ENCODE measurements around the gene TRIM28. TPM values are rescaled to one million over a fixed set of nuclear protein-coding genes. Genes with fewer than 3 reads are reported as not detected.

Gene TRIM28
- total and polyA plus RNA-seq, 8 donors = 95.5 to 923 (median 206) TPM

DNA sequence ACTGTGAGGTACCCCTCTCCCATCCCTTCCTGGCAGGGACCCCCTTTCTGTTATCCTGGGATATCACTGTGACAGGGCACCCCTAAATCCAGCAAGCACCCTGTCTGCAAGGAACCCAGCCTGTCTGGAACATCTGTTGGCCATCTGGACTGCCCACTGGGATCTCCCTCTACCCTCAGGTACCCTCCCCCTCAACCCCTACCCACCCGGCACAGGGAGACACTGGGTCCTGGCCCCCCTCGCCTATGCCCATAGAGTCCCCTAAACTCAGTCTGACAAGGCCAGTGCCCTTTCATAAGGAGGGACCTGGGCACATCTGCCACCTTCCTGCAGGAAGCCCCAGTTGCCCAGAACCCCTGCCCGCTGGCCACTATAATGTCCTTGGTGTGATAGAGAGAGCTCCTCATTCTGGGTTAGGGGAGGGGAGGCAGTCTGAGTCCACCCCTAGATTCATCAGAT is 29.3 kb upstream of the TRIM28 start:
- Histone ChIP-seq H3K27me3 (no peaks in the 10 kb centered on the region), H3K9me3 (no peaks in the 10 kb centered on the region), H3K4me1 (peaks cover 27 to 70% (median 60%) of the 10 kb centered on the region in 4 donors), H3K4me3 (peak overlapping the region; percentile 38 to 54 (median 44)), H3K27ac (peak overlapping the region in 4 of 5 donors; percentile 60 to 81 (median 64)), H3K36me3 (peaks cover 16 to 26% (median 23%) of the 10 kb centered on the region in 4 donors)
- intact Hi-C loops (cut with DNase I; ENCODE audit: low total_unique reads) = no loop called here
- DNase-seq = peak in 1 of 2 donors; percentile 9
- WGBS, 5 donors = 60 to 67% (median 66%) methylated on average over 2 to 3 of the region's 3 CpGs
- TF ChIP-seq, protein P1, sequence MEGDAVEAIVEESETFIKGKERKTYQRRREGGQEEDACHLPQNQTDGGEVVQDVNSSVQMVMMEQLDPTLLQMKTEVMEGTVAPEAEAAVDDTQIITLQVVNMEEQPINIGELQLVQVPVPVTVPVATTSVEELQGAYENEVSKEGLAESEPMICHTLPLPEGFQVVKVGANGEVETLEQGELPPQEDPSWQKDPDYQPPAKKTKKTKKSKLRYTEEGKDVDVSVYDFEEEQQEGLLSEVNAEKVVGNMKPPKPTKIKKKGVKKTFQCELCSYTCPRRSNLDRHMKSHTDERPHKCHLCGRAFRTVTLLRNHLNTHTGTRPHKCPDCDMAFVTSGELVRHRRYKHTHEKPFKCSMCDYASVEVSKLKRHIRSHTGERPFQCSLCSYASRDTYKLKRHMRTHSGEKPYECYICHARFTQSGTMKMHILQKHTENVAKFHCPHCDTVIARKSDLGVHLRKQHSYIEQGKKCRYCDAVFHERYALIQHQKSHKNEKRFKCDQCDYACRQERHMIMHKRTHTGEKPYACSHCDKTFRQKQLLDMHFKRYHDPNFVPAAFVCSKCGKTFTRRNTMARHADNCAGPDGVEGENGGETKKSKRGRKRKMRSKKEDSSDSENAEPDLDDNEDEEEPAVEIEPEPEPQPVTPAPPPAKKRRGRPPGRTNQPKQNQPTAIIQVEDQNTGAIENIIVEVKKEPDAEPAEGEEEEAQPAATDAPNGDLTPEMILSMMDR (IDR thresholded peaks at IDR 0.05) = no peak
- TF ChIP-seq POLR2AphosphoS5 (IDR thresholded peaks at IDR 0.05) (no peak), POLR2A (IDR thresholded peaks at IDR 0.05) (no peak), EP300 (IDR thresholded peaks at IDR 0.05) (no peak)

DNA sequence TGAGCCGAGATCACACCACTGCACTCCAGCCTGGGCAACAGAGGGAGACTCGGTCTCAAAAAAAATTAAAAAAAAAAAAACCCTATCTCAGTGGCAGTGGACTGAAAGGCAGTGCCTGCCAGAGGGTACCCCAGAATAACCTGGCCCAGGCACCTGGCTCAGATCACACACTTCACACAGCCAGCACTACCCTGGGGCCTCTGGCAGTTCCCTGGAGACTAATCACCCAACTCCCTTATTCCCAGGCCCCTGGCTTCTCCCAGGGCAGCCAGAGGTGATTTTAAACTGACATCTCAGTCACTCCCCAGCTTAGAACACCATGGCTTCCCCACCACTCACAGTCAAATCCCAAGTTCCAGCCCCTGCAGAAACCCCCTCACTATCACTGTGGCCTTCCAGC is 28.6 kb upstream of the TRIM28 start:
- Histone ChIP-seq H3K36me3 (peaks cover 16 to 26% (median 23%) of the 10 kb centered on the region in 4 donors), H3K27me3 (no peaks in the 10 kb centered on the region), H3K27ac (no peak overlapping the region), H3K4me1 (peaks cover 30 to 73% (median 65%) of the 10 kb centered on the region in 4 donors), H3K9me3 (no peaks in the 10 kb centered on the region), H3K4me3 (no peak overlapping the region)
- no peak for DNase-seq
- intact Hi-C loops (cut with DNase I; ENCODE audit: low total_unique reads) = no loop called here
- TF ChIP-seq, protein P1 (IDR thresholded peaks at IDR 0.05) = no peak
- TF ChIP-seq POLR2A (IDR thresholded peaks at IDR 0.05) (no peak), POLR2AphosphoS5 (IDR thresholded peaks at IDR 0.05) (no peak), EP300 (IDR thresholded peaks at IDR 0.05) (no peak)
- 87 to 97% (median 91%) methylated on average over 2 of the region's 2 CpGs for WGBS, 5 donors

DNA sequence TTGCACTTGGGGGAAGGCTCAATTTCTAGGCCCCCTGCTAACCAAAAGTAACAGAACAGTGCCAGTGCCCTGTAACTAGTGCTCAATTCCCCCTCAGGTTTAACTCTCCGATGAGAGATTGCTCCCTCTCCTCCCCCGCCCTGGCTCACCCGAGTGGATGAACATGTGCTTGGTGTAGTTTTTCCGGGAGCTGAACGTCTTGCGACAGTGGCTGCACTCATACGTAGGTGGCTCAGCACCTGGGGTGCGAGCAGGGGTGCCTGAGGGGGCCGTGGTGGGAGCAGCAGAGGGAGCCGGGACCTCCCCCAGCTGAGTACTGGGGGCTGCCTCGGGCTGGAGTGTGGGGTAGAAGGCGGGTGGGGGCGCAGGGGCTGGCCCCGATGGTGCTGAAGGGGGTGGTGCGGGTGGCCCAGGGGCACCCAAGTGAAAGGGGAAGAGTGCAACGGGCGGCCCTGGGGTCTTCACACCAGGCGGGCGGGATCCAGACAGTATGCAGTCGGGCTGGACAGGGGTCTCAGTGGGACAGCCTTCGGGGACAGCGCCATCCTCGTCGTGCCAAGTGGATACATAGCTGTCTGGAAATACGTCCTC is 27.5 kb upstream of the TRIM28 start:
- Histone ChIP-seq H3K9me3 (no peaks in the 10 kb centered on the region), H3K4me3 (peak overlapping the region in 1 of 4 donors; percentile 6), H3K27ac (no peak overlapping the region), H3K27me3 (no peaks in the 10 kb centered on the region), H3K36me3 (peaks cover 16 to 26% (median 23%) of the 10 kb centered on the region in 4 donors), H3K4me1 (peaks cover 35 to 78% (median 70%) of the 10 kb centered on the region in 4 donors)
- 86 to 94% (median 91%) methylated on average over 23 to 25 of the region's 25 CpGs for WGBS, 5 donors
- intact Hi-C loops (cut with DNase I; ENCODE audit: low total_unique reads) = no loop called here
- DNase-seq = no peak
- TF ChIP-seq POLR2A (IDR thresholded peaks at IDR 0.05) (no peak), POLR2AphosphoS5 (IDR thresholded peaks at IDR 0.05) (no peak), EP300 (IDR thresholded peaks at IDR 0.05) (no peak)
- TF ChIP-seq, protein P1 (IDR thresholded peaks at IDR 0.05) = no peak

DNA sequence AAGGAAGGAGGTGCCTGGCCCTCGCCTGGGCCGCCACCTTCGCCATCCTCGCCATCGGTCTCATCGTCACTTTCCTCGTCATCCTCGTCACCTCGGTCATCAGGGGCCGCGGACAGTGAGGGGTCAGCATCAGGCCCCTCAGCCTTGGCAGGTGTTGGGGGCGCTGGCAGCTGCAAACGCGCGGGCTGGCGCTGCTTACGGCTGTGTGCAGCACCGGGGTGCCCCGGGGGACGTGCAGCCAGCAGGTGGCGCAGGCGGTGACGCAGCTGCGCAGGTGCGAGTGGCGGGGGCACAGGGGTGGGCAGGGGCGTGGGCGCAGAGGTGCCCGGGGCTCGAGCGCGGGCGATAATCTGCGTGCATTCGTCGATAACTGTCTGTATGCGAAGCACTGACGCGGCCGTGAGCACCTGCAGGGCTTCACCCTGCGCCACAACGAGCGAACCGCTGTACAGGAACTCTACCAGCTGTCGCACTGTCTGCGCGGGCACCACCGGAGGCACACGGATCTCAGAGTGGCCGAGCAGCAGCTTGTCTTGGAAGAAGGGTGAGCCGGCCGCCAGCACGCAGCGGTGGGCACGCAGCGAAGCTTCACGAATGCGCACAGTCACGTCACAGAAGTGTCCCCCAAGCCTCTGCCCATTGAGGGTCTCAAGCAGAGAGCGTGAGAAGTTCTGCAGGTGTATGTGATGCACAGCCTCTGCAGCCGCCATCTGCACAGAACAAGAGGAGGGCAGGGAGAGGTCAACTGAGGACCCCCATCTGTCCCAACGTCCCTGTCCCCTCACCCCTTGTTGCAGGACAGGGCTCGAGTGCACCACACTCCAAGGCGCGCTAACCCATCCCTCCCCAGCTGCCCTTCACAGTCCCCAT is 26.7 kb upstream of the TRIM28 start:
- peaks cover 35 to 73% (median 70%) of the 10 kb centered on the region in 4 donors for H3K4me1 ChIP-seq
- intact Hi-C loops (cut with DNase I; ENCODE audit: low total_unique reads) = no loop called here
- H3K36me3 ChIP-seq = peaks cover 16 to 26% (median 23%) of the 10 kb centered on the region in 4 donors
- no peaks in the 10 kb centered on the region for H3K9me3 ChIP-seq
- TF ChIP-seq POLR2AphosphoS5 (IDR thresholded peaks at IDR 0.05) = no peak
- TF ChIP-seq, protein P1 (IDR thresholded peaks at IDR 0.05) = no peak
- no peak for TF ChIP-seq POLR2A (IDR thresholded peaks at IDR 0.05)
- TF ChIP-seq EP300 (IDR thresholded peaks at IDR 0.05) = no peak
- DNase-seq = peak in 1 of 2 donors; percentile 13
- peak overlapping the region in 2 of 4 donors; percentile 87 to 94 for H3K4me3 ChIP-seq
- WGBS, 5 donors = 88 to 94% (median 93%) methylated on average over 53 to 65 of the region's 65 CpGs
- H3K27ac ChIP-seq = peak overlapping the region in 3 of 5 donors; percentile 97 to 100 (median 98)
- H3K27me3 ChIP-seq = no peaks in the 10 kb centered on the region

Measured in stomach (tissue), 9 donors.